ENCODE measurements around the gene ARHGAP23. TPM values are rescaled to one million over a fixed set of nuclear protein-coding genes. Genes with fewer than 3 reads are reported as not detected.

The ARHGAP23 gene
- polyA plus RNA-seq, 1 donor from 2014 or later = 1.6 TPM

- H3K79me2 ChIP-seq (replicated peaks; ENCODE audit: insufficient read depth, low read length) = no peaks in the 10 kb centered on the region
- H3K4me2 ChIP-seq (ENCODE audit: low read length) = no peak overlapping the region
- H3K9me2 ChIP-seq (ENCODE audit: insufficient read depth, low read length) = no peaks in the 10 kb centered on the region
- no peak overlapping the region for H3K27ac ChIP-seq (ENCODE audit: low read length)
- no peak overlapping the region for H2AFZ ChIP-seq (ENCODE audit: low read depth, low read length)
- TF ChIP-seq POLR2AphosphoS5 (IDR thresholded peaks at IDR 0.05) (no peak), CTCF (IDR thresholded peaks at IDR 0.05; ENCODE audit: poor library complexity, severe bottlenecking) (no peak), SMC3 (conservative IDR thresholded peaks at IDR 0.05; ENCODE audit: poor library complexity) (no peak), MXI1 (conservative IDR thresholded peaks at IDR 0.05; ENCODE audit: poor library complexity, severe bottlenecking) (no peak)
- peaks cover 7% of the 10 kb centered on the region for H3K36me3 ChIP-seq (ENCODE audit: insufficient read depth, low read length)
- no peaks in the 10 kb centered on the region for H3F3A ChIP-seq (ENCODE audit: insufficient read depth, low read length, poor library complexity, severe bottlenecking)
- H3K27me3 ChIP-seq (ENCODE audit: insufficient read depth, low read depth, low read length) = no peaks in the 10 kb centered on the region
- H3K9me3 ChIP-seq (ENCODE audit: low read length) = no peaks in the 10 kb centered on the region
- H4K20me1 ChIP-seq (ENCODE audit: insufficient read depth) = no peaks in the 10 kb centered on the region
- H3K9ac ChIP-seq (ENCODE audit: low read length) = no peak overlapping the region
- no peak overlapping the region for H3K4me3 ChIP-seq (ENCODE audit: low read length)
Observed at GRCh38 chr17:38400286-38400685, 28.0 kb upstream of the ARHGAP23 start.

GRCh38 chr17:38401459-38401858 is 26.8 kb upstream of the ARHGAP23 start:
- Histone ChIP-seq H3K79me2 (replicated peaks; ENCODE audit: insufficient read depth, low read length) (no peaks in the 10 kb centered on the region), H3K4me2 (ENCODE audit: low read length) (no peak overlapping the region), H3K9me2 (ENCODE audit: insufficient read depth, low read length) (no peaks in the 10 kb centered on the region), H3K36me3 (ENCODE audit: insufficient read depth, low read length) (peaks cover 5% of the 10 kb centered on the region), H4K20me1 (ENCODE audit: insufficient read depth) (no peaks in the 10 kb centered on the region), H3K9ac (ENCODE audit: low read length) (no peak overlapping the region), H3F3A (ENCODE audit: insufficient read depth, low read length, poor library complexity, severe bottlenecking) (no peaks in the 10 kb centered on the region), H2AFZ (ENCODE audit: low read depth, low read length) (no peak overlapping the region), H3K9me3 (ENCODE audit: low read length) (no peaks in the 10 kb centered on the region), H3K27me3 (ENCODE audit: insufficient read depth, low read depth, low read length) (no peaks in the 10 kb centered on the region), H3K27ac (ENCODE audit: low read length) (no peak overlapping the region), H3K4me3 (ENCODE audit: low read length) (no peak overlapping the region)
- TF ChIP-seq MXI1 (conservative IDR thresholded peaks at IDR 0.05; ENCODE audit: poor library complexity, severe bottlenecking) (no peak), REST (IDR thresholded peaks at IDR 0.05; ENCODE audit: borderline replicate concordance) (no peak)

GRCh38 chr17:38402897-38403296 is 25.4 kb upstream of the ARHGAP23 start:
- Histone ChIP-seq H3K27me3 (ENCODE audit: insufficient read depth, low read depth, low read length) (no peaks in the 10 kb centered on the region), H3K79me2 (replicated peaks; ENCODE audit: insufficient read depth, low read length) (no peaks in the 10 kb centered on the region), H3K9me3 (ENCODE audit: low read length) (no peaks in the 10 kb centered on the region)

More at GRCh38 chr17:38402897-38403296, 25.4 kb upstream of the ARHGAP23 start:
- Histone ChIP-seq H3K9me2 (ENCODE audit: insufficient read depth, low read length) (no peaks in the 10 kb centered on the region), H3F3A (ENCODE audit: insufficient read depth, low read length, poor library complexity, severe bottlenecking) (no peaks in the 10 kb centered on the region), H4K20me1 (ENCODE audit: insufficient read depth) (no peaks in the 10 kb centered on the region), H3K4me2 (ENCODE audit: low read length) (no peak overlapping the region), H3K4me3 (ENCODE audit: low read length) (no peak overlapping the region), H3K27ac (ENCODE audit: low read length) (no peak overlapping the region), H3K36me3 (ENCODE audit: insufficient read depth, low read length) (no peaks in the 10 kb centered on the region), H3K9ac (ENCODE audit: low read length) (no peak overlapping the region), H2AFZ (ENCODE audit: low read depth, low read length) (no peak overlapping the region)
- TF ChIP-seq REST (IDR thresholded peaks at IDR 0.05; ENCODE audit: borderline replicate concordance) = no peak
- TF ChIP-seq POLR2AphosphoS5 (IDR thresholded peaks at IDR 0.05) = no peak

All from neural cell (in vitro differentiated cells).